ENCODE results near the gene BTRC.

The BTRC gene

GRCh38 chr10:101375076-101375475, 21.1 kb downstream of the BTRC start:
- TF ChIP-seq REST (IDR thresholded peaks at IDR 0.05; ENCODE audit: insufficient replicate concordance, low read depth) (no peak), CTCF (IDR thresholded peaks at IDR 0.05; ENCODE audit: insufficient read depth, low read length) (no peak), GABPA (IDR thresholded peaks at IDR 0.05; ENCODE audit: low read depth) (no peak), SPI1 (IDR thresholded peaks at IDR 0.05; ENCODE audit: borderline replicate concordance, low read depth) (no peak), POLR2AphosphoS5 (IDR thresholded peaks at IDR 0.05; ENCODE audit: low read depth) (no peak)
- Histone ChIP-seq H3K27ac (replicated peaks) (no peak overlapping the region), H3K27me3 (ENCODE audit: insufficient read depth, poor library complexity, severe bottlenecking) (no peaks in the 10 kb centered on the region), H3K4me3 (replicated peaks; ENCODE audit: insufficient read depth, low read length) (no peak overlapping the region)
- no peak for DNase-seq (ENCODE audit: low read depth in 1 of 2, low spot score in 1 of 2)

- H3K27me3 ChIP-seq (ENCODE audit: insufficient read depth, poor library complexity, severe bottlenecking), result no peaks in the 10 kb centered on the region
These were observed 25.8 kb downstream of the BTRC start for GRCh38 chr10:101379663-101380352.

More at GRCh38 chr10:101379663-101380352, 25.8 kb downstream of the BTRC start:
- H3K27ac ChIP-seq (replicated peaks), result no peak overlapping the region
- TF ChIP-seq SPI1 (IDR thresholded peaks at IDR 0.05; ENCODE audit: borderline replicate concordance, low read depth) (no peak), CTCF (IDR thresholded peaks at IDR 0.05; ENCODE audit: insufficient read depth, low read length) (no peak), POLR2AphosphoS5 (IDR thresholded peaks at IDR 0.05; ENCODE audit: low read depth) (no peak), REST (IDR thresholded peaks at IDR 0.05; ENCODE audit: insufficient replicate concordance, low read depth) (no peak), GABPA (IDR thresholded peaks at IDR 0.05; ENCODE audit: low read depth) (no peak)
- no peak for DNase-seq (ENCODE audit: low read depth in 1 of 2, low spot score in 1 of 2)
- H3K4me3 ChIP-seq (replicated peaks; ENCODE audit: insufficient read depth, low read length), result no peak overlapping the region

All from HL-60 (cell line).